HCT116 (cell line): ENCODE results near the gene PPY.
"Not testable (repeated sequence)": the region's sequence is repeated elsewhere in the genome, so short reads cannot be mapped to it uniquely, and the experiment has no call there.

Experiments used
- ATF3 ChIP-seq: IDR thresholded peaks from 2 replicates; pipeline ENCODE4 v1.6.1; 2012
- CTCF ChIP-seq, 3 experiments: fragments of 200-600 bp in 1 of 3; sonication (generic) in 1 of 3; IDR thresholded peaks in 2 of 3; conservative IDR thresholded peaks in 1 of 3; 2 replicates each; pipeline ENCODE4 v1.5.1; 2012 to 2017; ENCODE audit warnings: low read depth in 2 of 3, low read length in 2 of 3, antibody characterized with exemption in 1 of 3, borderline replicate concordance in 1 of 3, control low read depth in 1 of 3, mild to moderate bottlenecking in 1 of 3, mixed read lengths in 1 of 3, mixed run types in 1 of 3, moderate library complexity in 1 of 3; ENCODE audit not compliant: insufficient read depth in 1 of 3
- EZH2 ChIP-seq: fragments of 200-600 bp; sonication (generic); IDR thresholded peaks from 2 replicates; pipeline ENCODE4 v1.6.1; 2017; ENCODE audit warnings: antibody characterized with exemption, mixed run types
- JUND ChIP-seq: IDR thresholded peaks from 2 replicates; pipeline ENCODE4 v1.6.1; 2012
- POLR2A ChIP-seq: IDR thresholded peaks from 2 replicates; pipeline ENCODE4 v1.7.0; 2011; ENCODE audit warnings: borderline replicate concordance; ENCODE audit not compliant: insufficient read depth, insufficient read length; ENCODE audit errors: extremely low read depth
- POLR2AphosphoS5 ChIP-seq: IDR thresholded peaks from 2 replicates; pipeline ENCODE4 v1.6.1; 2011; ENCODE audit warnings: mild to moderate bottlenecking, low read depth, low read length, moderate library complexity
- REST ChIP-seq: IDR thresholded peaks from 2 replicates; pipeline ENCODE4 v1.6.1; 2012; ENCODE audit warnings: low read depth
- SIN3A ChIP-seq: IDR thresholded peaks from 2 replicates; pipeline ENCODE4 v1.6.1; 2012; ENCODE audit warnings: low read depth
- TCF7L2 ChIP-seq: IDR thresholded peaks from 2 replicates; pipeline ENCODE4 v1.7.0; 2011; ENCODE audit warnings: borderline replicate concordance, inconsistent platforms; ENCODE audit not compliant: insufficient read depth, insufficient read length; ENCODE audit errors: extremely low read depth
- ZBTB33 ChIP-seq: IDR thresholded peaks from 2 replicates; pipeline ENCODE4 v1.6.1; 2011; ENCODE audit warnings: mild to moderate bottlenecking, low read length, moderate library complexity; ENCODE audit not compliant: insufficient replicate concordance; ENCODE audit errors: extremely low read depth

- not testable (repeated sequence) for TF ChIP-seq CTCF (IDR thresholded peaks at IDR 0.05 in 2 of 3, conservative IDR thresholded peaks at IDR 0.05 in 1 of 3; ENCODE audit: borderline replicate concordance in 1 of 3, insufficient read depth in 1 of 3, low read depth in 2 of 3, low read length in 2 of 3); EZH2; ZBTB33; ATF3; POLR2AphosphoS5; POLR2A; JUND; TCF7L2; REST; SIN3A
Measured at GRCh38 chr17:43927929-43928328, 14.3 kb downstream of the PPY start.
